Effector CD4-positive, alpha-beta T cell (primary cell): ENCODE data around the gene DNAAF5.

Experiments used
- DNase-seq: peaks from one replicate; pipeline ENCODE4 v3.0.0-alpha.2; 2020

The DNAAF5 gene

DNA sequence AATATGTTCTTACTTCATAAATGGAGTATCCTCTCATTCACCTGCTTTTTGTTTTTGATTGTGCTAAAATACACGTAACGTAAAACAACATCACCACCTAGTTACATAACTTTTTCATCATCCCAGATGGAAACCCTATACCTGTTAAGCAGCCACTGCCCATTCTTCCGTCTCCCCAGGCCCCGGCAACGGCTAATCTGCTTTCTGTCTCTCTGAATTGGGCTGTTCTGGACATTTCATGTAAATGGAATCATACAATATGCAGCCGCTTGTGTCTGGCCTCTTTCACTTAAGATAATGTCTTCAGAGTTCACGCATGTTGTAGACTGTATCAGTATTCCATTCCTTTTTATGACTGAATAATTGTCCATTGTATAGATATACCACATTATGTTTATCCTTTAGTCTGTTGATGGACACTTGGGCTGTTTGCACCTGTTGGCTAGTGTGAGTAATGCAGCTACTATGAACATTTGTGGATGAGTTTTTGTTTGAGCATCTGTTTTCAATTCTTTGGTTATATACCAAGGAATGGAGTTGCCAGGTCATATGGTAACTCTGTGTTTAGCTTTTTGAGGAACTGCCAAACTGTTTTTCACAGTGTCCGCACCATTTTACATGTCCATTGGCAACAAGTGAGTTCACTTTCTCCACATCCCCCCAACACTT lies 91.7 kb downstream of the DNAAF5 start:
- DNase-seq, result no peak

DNA sequence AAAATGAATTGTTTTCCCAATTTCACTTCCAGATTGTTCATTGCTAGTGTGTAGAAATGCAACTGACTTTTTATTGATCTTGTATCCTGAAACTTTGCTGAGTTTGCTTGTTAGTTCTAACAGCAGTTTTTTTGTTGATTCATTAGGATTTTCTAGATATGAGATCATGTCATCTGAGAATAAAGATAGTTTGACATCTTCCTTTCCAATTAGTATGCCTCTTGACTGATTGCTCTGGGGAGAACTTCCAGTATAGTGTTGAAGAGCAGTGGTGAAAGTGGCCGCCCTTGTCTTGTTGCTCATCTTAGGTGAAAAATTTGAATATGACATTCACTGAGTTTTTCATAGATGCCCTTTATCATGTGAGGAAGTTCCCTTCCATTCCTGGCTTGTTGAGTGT lies 93.8 kb downstream of the DNAAF5 start:
- no peak for DNase-seq

DNA sequence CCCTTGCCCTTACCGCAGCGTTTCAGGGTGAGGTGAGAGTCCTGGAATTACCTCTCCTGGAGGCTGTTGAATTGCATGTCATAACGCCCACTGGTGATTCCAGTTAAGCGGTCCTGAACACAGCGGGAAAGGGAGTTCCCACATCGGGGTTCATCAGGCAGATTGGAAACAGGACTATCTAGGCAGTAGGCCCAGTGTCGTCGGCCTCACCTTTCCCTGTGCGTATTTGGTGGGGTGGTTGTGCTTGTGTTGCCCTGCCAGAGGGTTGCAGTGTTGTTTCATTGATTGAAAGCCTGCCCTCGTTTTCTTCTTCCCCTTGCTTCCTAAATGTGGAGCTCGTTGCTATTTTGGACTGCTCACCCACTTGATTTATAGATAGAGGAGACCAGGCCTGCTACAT lies 95.2 kb downstream of the DNAAF5 start:
- no peak for DNase-seq

- no peak for DNase-seq
Measured at GRCh38 chr7:822692-823276, 96.3 kb downstream of the DNAAF5 start.

DNA sequence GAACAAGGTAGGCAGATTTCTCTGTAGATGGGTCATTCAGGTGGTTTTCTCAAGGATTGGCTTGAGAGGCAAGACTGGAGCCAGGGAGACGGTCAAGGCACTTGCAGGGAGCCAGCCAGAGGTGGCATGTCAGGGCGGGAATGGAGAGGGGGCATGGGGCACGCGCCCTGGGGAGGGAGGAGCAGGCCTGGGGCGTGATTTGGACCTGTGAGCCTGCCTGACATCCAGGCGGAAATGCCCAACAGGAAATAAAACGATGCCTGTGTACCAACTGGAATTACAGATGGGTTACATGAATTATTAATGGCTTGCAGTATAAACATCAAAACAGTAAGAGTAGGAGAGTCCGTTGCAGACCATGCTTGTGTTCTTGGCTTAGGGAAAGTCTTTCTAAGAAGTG lies 97.2 kb downstream of the DNAAF5 start:
- DNase-seq, result no peak

- no peak for DNase-seq
Measured at GRCh38 chr7:824081-824480, 97.6 kb downstream of the DNAAF5 start.

DNA sequence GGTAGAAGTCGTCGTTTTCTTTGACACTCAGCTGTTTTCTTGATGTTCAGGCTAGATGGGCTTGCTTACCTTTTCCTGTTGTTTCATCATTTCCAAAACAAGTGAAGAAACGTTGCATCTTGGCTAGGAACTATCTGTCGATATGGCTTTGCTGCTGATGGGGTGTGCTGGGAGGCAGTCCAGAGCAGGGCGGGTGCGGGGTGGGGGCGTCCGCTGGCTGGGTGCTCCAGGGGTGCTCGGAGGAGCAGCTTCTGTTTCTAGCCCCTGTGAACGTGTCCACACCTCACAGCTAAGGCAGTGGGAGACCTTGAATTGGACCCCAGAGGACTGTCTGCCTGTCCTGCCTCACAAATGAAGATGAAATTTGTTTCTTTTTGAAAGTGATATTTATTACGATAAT lies 98.2 kb downstream of the DNAAF5 start:
- DNase-seq, result no peak

DNA sequence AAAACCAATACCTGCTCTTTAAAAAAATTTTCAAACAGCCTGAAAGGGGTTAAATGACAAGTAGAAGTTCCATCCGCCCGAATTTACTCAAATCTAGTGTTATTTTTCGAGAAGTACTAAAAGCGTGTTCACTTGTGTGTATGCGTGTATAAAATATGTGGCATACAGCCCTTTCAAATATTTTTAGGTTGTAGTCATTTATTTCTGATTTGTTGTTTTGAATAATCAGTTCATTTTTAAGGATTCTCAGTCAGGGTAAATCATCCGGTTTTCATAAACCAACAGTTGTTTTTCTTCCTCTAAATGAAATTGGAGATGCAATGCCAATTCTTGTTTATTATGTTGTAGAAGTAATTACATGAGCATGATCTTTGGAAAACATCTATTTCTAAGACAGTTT lies 98.9 kb downstream of the DNAAF5 start:
- no peak for DNase-seq

- DNase-seq, result no peak
Measured at GRCh38 chr7:826230-826917, 99.9 kb downstream of the DNAAF5 start.

DNA sequence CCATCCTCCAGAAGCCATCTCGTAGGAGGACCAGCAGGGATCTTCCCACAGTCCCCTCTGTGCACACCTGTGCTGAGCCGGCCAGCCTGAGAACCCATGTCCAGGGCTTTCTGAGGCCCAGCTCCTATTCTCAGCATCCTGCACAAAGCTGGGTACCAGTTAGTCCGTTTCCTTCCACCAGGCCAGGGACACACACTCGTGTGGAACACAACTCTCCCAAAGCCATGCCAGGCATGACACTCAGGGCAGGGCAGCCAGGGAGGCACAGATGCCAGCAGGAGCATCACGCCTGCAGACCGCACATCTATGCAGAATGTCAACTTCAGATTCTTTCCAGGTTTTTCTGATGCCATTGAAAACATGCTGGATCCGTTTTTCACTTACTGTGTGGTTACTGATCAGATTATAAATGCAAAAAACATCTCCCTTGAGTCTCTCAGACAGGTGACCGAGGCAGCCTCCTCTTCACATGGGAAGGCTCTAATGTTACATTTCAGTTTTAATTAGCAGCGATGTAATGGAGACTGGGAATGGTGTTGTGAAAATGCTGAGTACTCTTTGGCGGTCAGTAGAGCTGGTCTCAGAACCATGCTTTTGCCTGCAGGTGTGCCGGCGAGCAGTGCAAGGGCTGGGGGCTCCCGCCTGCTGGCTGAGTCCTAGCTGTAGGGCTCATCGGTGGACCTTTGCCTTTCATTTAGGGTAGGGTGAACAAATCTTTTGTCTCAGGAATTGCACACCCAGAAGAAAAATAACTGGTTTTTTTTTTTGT lies 102.5 kb downstream of the DNAAF5 start:
- no peak for DNase-seq

- no peak for DNase-seq
Measured at GRCh38 chr7:830069-830468, 103.6 kb downstream of the DNAAF5 start.

DNA sequence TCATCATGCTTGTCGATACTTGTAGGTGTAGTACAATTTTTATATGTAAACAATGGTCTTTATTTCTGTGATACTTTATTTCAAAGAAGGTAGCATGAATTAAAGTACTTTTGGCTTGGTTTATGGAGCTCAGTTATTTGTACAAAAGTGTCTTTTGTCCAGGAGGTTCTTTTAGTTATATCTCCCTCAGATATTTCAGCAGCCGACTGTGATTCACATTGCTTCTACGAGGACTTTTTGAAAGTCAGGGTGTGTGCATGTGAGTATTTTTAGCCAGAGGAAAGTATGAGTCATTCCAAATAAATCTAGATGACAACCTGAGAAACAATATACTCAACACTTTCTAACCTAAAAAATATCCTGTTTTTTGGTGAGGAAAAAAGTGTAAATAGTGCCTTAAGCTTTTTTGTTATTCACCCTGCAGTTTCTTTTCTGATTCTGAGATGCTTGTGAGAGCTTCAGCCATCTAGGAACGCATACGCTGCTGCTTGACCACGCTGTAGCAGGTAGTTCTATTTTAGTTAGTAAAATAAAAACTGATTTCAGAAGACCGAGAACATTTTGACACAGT lies 105.2 kb downstream of the DNAAF5 start:
- DNase-seq, result no peak

DNA sequence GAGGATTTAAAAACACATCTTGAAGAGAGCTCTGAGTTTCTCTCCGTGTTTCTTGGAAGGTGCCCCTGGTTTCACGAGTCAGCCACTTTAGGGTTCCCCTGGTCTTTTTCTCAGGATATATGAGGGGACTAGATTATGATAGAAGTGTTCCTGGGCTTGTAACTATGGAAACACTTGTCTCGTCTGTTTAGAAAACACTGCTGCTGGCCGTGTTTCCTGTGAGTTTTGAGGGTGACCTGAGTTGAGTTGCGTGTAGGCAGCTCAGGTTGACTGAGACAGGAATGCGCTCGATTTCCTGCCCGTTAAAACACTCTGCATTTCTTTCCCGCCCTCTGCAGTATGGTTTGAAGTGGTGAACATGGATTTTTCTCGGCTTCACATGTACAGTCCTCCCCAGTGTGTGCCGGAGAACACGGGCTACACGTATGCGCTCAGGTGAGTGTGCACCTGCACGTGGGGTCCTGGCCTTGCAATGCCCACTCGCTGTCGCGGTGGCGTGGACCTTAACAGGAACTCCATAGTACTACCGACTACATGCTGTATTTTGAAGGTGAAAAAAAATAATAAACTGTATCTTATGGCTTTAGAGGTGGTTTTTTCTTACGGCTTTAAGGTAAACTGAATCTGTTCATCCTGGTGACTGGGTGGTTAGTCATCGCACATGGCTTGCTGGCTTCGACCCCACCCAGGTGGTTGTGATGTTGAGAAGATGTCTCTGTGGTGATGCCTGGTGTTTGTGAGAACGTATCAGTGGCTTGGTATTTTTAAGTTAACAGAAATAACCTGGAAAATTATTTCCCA lies 105.9 kb downstream of the DNAAF5 start, which contains the start of gene SUN1:
Gene SUN1, plus strand, starts transcription at position 310 of the 801 bp plus-strand sequence. Its CDS starts 49 bp downstream, at position 359.
- peak; percentile 48 for DNase-seq

DNA sequence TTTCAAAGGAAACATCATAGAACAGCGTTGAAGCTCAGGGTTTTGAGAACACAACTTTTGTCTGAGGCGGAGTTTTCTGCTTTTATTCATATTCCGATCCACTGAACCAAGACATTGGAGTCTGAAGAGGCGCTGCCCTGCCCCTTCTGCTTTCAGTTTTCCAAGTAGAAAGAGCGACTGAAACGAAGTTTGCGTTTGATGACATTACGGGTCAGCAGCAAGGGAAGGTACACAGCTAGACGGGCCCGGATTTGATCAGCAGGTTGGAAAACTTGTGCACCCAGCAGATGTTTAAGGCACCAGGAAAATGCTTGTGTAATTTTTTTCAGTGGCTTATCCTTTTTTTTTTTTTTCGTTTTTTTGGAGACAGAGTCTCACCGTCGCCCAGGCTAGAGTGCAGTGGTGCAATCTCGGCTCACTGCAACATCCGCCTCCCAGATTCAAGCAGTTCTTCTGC lies 106.5 kb downstream of the DNAAF5 start:
- no peak for DNase-seq

- no peak for DNase-seq
Measured at GRCh38 chr7:833601-834258, 107.2 kb downstream of the DNAAF5 start.

GRCh38 chr7:834277-834676 lies 107.8 kb downstream of the DNAAF5 start:
- no peak for DNase-seq

GRCh38 chr7:835021-835420 lies 108.5 kb downstream of the DNAAF5 start:
- no peak for DNase-seq

DNA sequence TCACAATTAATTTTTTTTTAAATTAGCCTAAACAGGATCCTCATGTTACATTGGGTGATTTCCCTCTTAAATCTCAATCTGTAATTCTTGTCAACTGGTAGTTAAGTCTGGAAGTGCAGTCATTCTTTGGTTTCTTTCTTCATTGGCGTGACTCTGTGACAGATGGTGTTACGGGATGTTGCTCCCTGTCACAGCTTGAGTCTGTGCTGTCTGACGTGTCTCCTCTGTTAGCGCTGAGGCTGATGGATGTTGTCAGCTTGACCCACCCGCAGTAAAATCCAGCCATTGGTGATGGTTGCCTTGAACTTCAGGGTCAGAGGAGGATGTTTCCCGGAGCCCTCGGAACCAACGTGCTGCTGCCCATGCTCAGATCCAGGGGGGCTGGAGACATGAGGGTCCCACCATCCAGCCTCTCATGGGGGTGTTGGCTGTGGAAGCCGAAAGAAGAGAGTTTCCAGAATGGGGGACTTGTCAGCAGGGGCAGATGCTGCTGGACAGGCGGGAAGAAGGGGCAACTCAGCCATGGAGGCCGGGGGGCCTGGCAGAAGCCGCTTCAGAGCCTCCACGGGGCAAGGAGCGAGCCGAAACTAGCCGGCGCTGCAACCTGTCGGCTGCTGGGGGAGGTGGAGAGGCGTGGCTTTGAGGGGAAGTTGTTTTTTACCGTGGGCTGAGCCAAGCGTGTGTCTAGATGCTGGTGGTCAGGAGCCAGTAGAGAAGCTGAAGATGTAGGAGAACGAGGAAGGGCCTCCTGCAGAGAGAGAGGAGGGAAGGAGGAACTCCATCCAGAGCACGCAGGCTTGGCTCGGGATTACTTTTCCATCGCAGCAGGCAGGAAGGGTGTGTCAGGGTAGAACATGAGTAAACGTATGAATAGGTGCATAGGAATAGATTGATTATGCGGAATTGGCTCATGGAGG lies 109.2 kb downstream of the DNAAF5 start:
- no peak for DNase-seq
